ENCODE measurements around the gene STK17A. TPM values are rescaled to one million over a fixed set of nuclear protein-coding genes. Genes with fewer than 3 reads are reported as not detected.

STK17A gene
- 16.7 and 20.7 TPM in 2 replicates for total RNA-seq

DNA sequence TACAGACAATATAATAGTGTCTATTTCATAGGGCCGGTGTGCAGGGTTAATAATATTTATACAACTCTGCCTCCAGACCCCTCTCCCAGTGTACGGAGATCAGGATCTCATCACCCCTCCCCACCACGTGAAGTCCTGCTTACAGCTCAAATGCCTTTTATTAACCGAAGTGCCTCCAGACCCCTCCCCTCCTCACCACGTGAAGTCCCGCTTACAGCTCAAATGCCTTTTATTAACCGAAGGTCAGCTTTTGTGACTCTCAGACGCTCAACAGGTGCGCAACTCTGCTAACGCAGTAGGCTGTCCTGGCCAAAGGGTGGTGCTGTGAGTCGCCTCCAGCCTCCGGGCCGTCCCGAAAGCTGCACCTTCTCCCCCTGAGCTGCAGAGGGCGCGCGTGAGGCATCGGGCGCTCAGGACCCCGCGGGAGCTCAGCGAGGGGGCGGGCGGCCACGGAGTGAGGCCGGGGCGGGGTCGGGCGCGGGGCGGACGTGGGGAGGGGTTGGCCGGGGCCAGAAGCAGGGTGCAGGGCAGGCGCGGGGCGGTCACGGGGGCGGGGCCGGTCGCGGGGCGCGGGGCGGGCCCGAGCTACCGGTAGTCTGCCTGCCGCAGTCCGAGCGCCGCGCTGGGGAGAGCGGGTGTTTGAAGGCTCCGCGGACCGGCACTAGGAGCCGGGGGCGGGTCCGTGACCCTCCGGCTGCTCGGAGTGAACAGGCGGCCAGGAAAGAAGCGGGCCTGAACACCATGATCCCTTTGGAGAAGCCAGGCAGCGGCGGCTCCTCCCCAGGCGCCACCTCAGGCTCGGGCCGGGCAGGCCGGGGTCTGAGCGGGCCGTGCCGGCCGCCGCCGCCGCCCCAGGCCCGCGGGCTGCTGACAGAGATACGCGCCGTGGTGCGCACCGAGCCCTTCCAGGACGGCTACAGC lies at the start of gene STK17A:
Gene STK17A, plus strand, starts transcription at position 606 of the 921 bp plus-strand sequence. Its CDS starts 136 bp downstream, at position 742.

Other genes starting within 250 kb of the STK17A start
- 26.1 and 37.5 TPM in 2 replicates for gene COA1, start 146.4 kb downstream of the STK17A start, total RNA-seq
- 18.5 and 22.3 TPM in 2 replicates for gene BLVRA, start 175.6 kb downstream of the STK17A start, total RNA-seq

Data from pericardium fibroblast (primary cell).